T-helper 17 cell (primary cell): ENCODE measurements around the gene OR6C6. TPM values are rescaled to one million over a fixed set of nuclear protein-coding genes. Genes with fewer than 3 reads are reported as not detected.
A peak's percentile ranks its signal among the peaks of the same experiment; 100 is the strongest.
"Not testable (repeated sequence)": the region's sequence is repeated elsewhere in the genome, so short reads cannot be mapped to it uniquely, and the experiment has no call there.

Experiments
- ATAC-seq: fragments of 150-1000 bp; cut with Tn5 transposase; 2 replicates; pipeline ENCODE4 v1.10.0; 2021; ENCODE audit warnings: mild to moderate bottlenecking, moderate library complexity
- DNase-seq, 3 donors: peaks; one replicate each; pipeline versions ENCODE4 v3.0.0 to v3.0.0-alpha.2; 2020 to 2021
- H3K9me3 ChIP-seq: one replicate; pipeline ENCODE4 v1.7.0; 2013; ENCODE audit warnings: low read length, mild to moderate bottlenecking; ENCODE audit not compliant: control insufficient read depth, poor library complexity, severe bottlenecking
- H3K27ac Mint-ChIP-seq: one replicate; pipeline ENCODE4 v1.8.0; 2022; ENCODE audit warnings: mild to moderate bottlenecking, moderate library complexity, mixed read lengths
- H3K27me3 Mint-ChIP-seq: one replicate; pipeline ENCODE4 v1.8.0; 2022; ENCODE audit warnings: mixed read lengths
- H3K36me3 Mint-ChIP-seq: one replicate; pipeline ENCODE4 v1.8.0; 2022; ENCODE audit warnings: low read depth, mixed read lengths
- H3K4me1 Mint-ChIP-seq: one replicate; pipeline ENCODE4 v1.8.0; 2022; ENCODE audit warnings: mild to moderate bottlenecking, mixed read lengths
- H3K4me3 Mint-ChIP-seq: one replicate; pipeline ENCODE4 v1.8.0; 2022; ENCODE audit warnings: mild to moderate bottlenecking, moderate library complexity, mixed read lengths
- total RNA-seq, 4 donors: library from RNA in 2 of 4; stranded (reverse) in 2 of 4; gene quantifications; one replicate each; pipeline ENCODE4 v1.2.3 and lab custom pipeline; 2022 to 2026

OR6C6 gene
- total RNA-seq (not detected), total RNA-seq (lab: John Stamatoyannopoulos, UW) (0 reads per million in 2 donors)

- ATAC-seq: no peak
- no peak within 1 kb of the TSS for H3K27ac Mint-ChIP-seq
- peaks cover 39% of the 10 kb centered on the region for H3K27me3 Mint-ChIP-seq
- no peaks in the 10 kb centered on the region for H3K36me3 Mint-ChIP-seq
- no peaks in the 10 kb centered on the region for H3K4me1 Mint-ChIP-seq
- H3K9me3 ChIP-seq: no peaks in the 10 kb centered on the region
- H3K4me3 Mint-ChIP-seq: no peak within 1 kb of the TSS
- DNase-seq: no peak
Observed at GRCh38 chr12:55296469-55296868, at the start of gene OR6C6. Gene OR6C6 (minus strand): TSS chr12:55296569. CDS start chr12:55295232, 1,337 bp downstream.

- Mint-ChIP-seq H3K4me1 (no peaks in the 10 kb centered on the region), H3K4me3 (no peak overlapping the region), H3K36me3 (peaks cover 3% of the 10 kb centered on the region), H3K27me3 (peaks cover 48% of the 10 kb centered on the region), H3K27ac (no peak overlapping the region)
- DNase-seq: no peak
- H3K9me3 ChIP-seq: no peaks in the 10 kb centered on the region
- ATAC-seq: no peak
Observed at GRCh38 chr12:55336002-55336401, 39.6 kb upstream of the OR6C6 start.

- H3K36me3 Mint-ChIP-seq: no peaks in the 10 kb centered on the region
- peaks cover 9% of the 10 kb centered on the region for H3K27me3 Mint-ChIP-seq
- no peak within 1 kb of the TSS for H3K27ac Mint-ChIP-seq
- no peaks in the 10 kb centered on the region for H3K9me3 ChIP-seq
- no peak within 1 kb of the TSS for H3K4me3 Mint-ChIP-seq
- ATAC-seq: no peak
- DNase-seq: no peak
- H3K4me1 Mint-ChIP-seq: no peaks in the 10 kb centered on the region
Observed at GRCh38 chr12:55330446-55330845, 34.1 kb upstream of the OR6C6 start, which contains the start of gene OR6C3. Gene OR6C3 (plus strand): TSS chr12:55330746. CDS start chr12:55331701, 955 bp downstream.

- ATAC-seq, H3K36me3 Mint-ChIP-seq, H3K27ac Mint-ChIP-seq, DNase-seq, H3K4me3 Mint-ChIP-seq, H3K4me1 Mint-ChIP-seq, H3K9me3 ChIP-seq: not testable (repeated sequence)
- H3K27me3 Mint-ChIP-seq: peaks cover 11% of the 10 kb centered on the region
Observed at GRCh38 chr12:55325801-55326200, 29.4 kb upstream of the OR6C6 start.

GRCh38 chr12:55320201-55320600, 23.8 kb upstream of the OR6C6 start:
- H3K4me1 Mint-ChIP-seq: no peaks in the 10 kb centered on the region
- no peaks in the 10 kb centered on the region for H3K9me3 ChIP-seq
- no peak overlapping the region for H3K27ac Mint-ChIP-seq
- ATAC-seq: no peak
- DNase-seq: no peak
- H3K27me3 Mint-ChIP-seq: peaks cover 27% of the 10 kb centered on the region
- H3K4me3 Mint-ChIP-seq: no peak overlapping the region
- H3K36me3 Mint-ChIP-seq: no peaks in the 10 kb centered on the region

- no peak within 1 kb of the TSS for H3K27ac Mint-ChIP-seq
- ATAC-seq (no peak), DNase-seq (no peak)
- no peak within 1 kb of the TSS for H3K4me3 Mint-ChIP-seq
- H3K4me1 Mint-ChIP-seq: no peaks in the 10 kb centered on the region
- peaks cover 35% of the 10 kb centered on the region for H3K27me3 Mint-ChIP-seq
- H3K9me3 ChIP-seq: no peaks in the 10 kb centered on the region
- no peaks in the 10 kb centered on the region for H3K36me3 Mint-ChIP-seq
Observed at GRCh38 chr12:55314043-55314442, 17.7 kb upstream of the OR6C6 start, which contains the start of gene OR6C1. Gene OR6C1 (plus strand): TSS chr12:55314343. CDS start chr12:55320600, 6,257 bp downstream.

- no peak overlapping the region for H3K27ac Mint-ChIP-seq
Observed at GRCh38 chr12:55289999-55290398, 6.4 kb downstream of the OR6C6 start.

GRCh38 chr12:55280991-55281390, 15.4 kb downstream of the OR6C6 start:
- H3K9me3 ChIP-seq: no peaks in the 10 kb centered on the region
- H3K36me3 Mint-ChIP-seq: no peaks in the 10 kb centered on the region
- H3K4me3 Mint-ChIP-seq: no peak overlapping the region
- no peak overlapping the region for H3K27ac Mint-ChIP-seq
- no peaks in the 10 kb centered on the region for H3K4me1 Mint-ChIP-seq
- peaks cover 30% of the 10 kb centered on the region for H3K27me3 Mint-ChIP-seq
- DNase-seq: no peak
- ATAC-seq: no peak

More at GRCh38 chr12:55289999-55290398, 6.4 kb downstream of the OR6C6 start:
- Mint-ChIP-seq H3K4me3 (no peak overlapping the region), H3K36me3 (no peaks in the 10 kb centered on the region), H3K4me1 (no peaks in the 10 kb centered on the region), H3K27me3 (peaks cover 49% of the 10 kb centered on the region)
- no peaks in the 10 kb centered on the region for H3K9me3 ChIP-seq
- ATAC-seq (no peak), DNase-seq (no peak)

- Mint-ChIP-seq H3K4me3 (no peak overlapping the region), H3K27ac (peak overlapping the region; percentile 39), H3K27me3 (peaks cover 31% of the 10 kb centered on the region), H3K36me3 (no peaks in the 10 kb centered on the region), H3K4me1 (peaks cover 7% of the 10 kb centered on the region)
- no peak for DNase-seq
- H3K9me3 ChIP-seq: no peaks in the 10 kb centered on the region
- no peak for ATAC-seq
Observed at GRCh38 chr12:55258303-55258702, 38.1 kb downstream of the OR6C6 start.

- no peak overlapping the region for H3K4me3 Mint-ChIP-seq
- H3K36me3 Mint-ChIP-seq: no peaks in the 10 kb centered on the region
- peaks cover 26% of the 10 kb centered on the region for H3K27me3 Mint-ChIP-seq
- H3K27ac Mint-ChIP-seq: no peak overlapping the region
- DNase-seq (no peak), ATAC-seq (no peak)
- peaks cover 7% of the 10 kb centered on the region for H3K4me1 Mint-ChIP-seq
- H3K9me3 ChIP-seq: no peaks in the 10 kb centered on the region
Observed at GRCh38 chr12:55256831-55257230, 39.5 kb downstream of the OR6C6 start.

GRCh38 chr12:55253281-55253680, 43.1 kb downstream of the OR6C6 start:
- Mint-ChIP-seq H3K4me3 (no peak overlapping the region), H3K27ac (no peak overlapping the region), H3K36me3 (no peaks in the 10 kb centered on the region), H3K4me1 (no peaks in the 10 kb centered on the region), H3K27me3 (peaks cover 32% of the 10 kb centered on the region)
- no peaks in the 10 kb centered on the region for H3K9me3 ChIP-seq
- ATAC-seq: no peak
- DNase-seq: no peak

GRCh38 chr12:55250944-55251343, 45.4 kb downstream of the OR6C6 start:
- no peak overlapping the region for H3K27ac Mint-ChIP-seq
- no peak overlapping the region for H3K4me3 Mint-ChIP-seq
- DNase-seq (no peak), ATAC-seq (no peak)
- H3K36me3 Mint-ChIP-seq: no peaks in the 10 kb centered on the region
- H3K9me3 ChIP-seq: no peaks in the 10 kb centered on the region
- peaks cover 45% of the 10 kb centered on the region for H3K27me3 Mint-ChIP-seq
- H3K4me1 Mint-ChIP-seq: no peaks in the 10 kb centered on the region

GRCh38 chr12:55246159-55246558, 50.2 kb downstream of the OR6C6 start:
- H3K27me3 Mint-ChIP-seq: peaks cover 55% of the 10 kb centered on the region
- peaks cover under 1% of the 10 kb centered on the region for H3K36me3 Mint-ChIP-seq
- H3K27ac Mint-ChIP-seq: no peak overlapping the region
- no peak overlapping the region for H3K4me3 Mint-ChIP-seq
- ATAC-seq (no peak), DNase-seq (no peak)
- no peaks in the 10 kb centered on the region for H3K4me1 Mint-ChIP-seq
- no peaks in the 10 kb centered on the region for H3K9me3 ChIP-seq

- Mint-ChIP-seq H3K4me3 (no peak within 1 kb of the TSS), H3K27me3 (peaks cover 59% of the 10 kb centered on the region), H3K27ac (no peak within 1 kb of the TSS), H3K36me3 (peaks cover 2% of the 10 kb centered on the region), H3K4me1 (no peaks in the 10 kb centered on the region)
- DNase-seq (no peak), ATAC-seq (no peak)
- no peaks in the 10 kb centered on the region for H3K9me3 ChIP-seq
Observed at GRCh38 chr12:55244309-55244708, 52.1 kb downstream of the OR6C6 start, which contains the start of gene OR6C74. Gene OR6C74 (plus strand): TSS chr12:55244609. CDS start chr12:55247288, 2,679 bp downstream.
